Germinal center (tissue), 1 donor: ENCODE results near the gene TXN2.

Source experiments
- DNase-seq: peaks from one replicate; pipeline ENCODE4 v3.0.0; 2012; ENCODE audit warnings: mixed read lengths, low spot score

Gene TXN2

GRCh38 chr22:36486619-36487384, 5.4 kb upstream of the TXN2 start:
- no peak for DNase-seq

GRCh38 chr22:36480941-36481392, 473 bp downstream of the TXN2 start:
- DNase-seq = no peak

GRCh38 chr22:36478966-36479365, 2.5 kb downstream of the TXN2 start:
- no peak for DNase-seq

GRCh38 chr22:36475341-36475740, 6.1 kb downstream of the TXN2 start:
- no peak for DNase-seq

- no peak for DNase-seq
Observed at GRCh38 chr22:36472689-36473088, 8.8 kb downstream of the TXN2 start.

GRCh38 chr22:36471341-36471821, 10.1 kb downstream of the TXN2 start:
- no peak for DNase-seq

GRCh38 chr22:36470994-36471331, 10.5 kb downstream of the TXN2 start:
- no peak for DNase-seq

- DNase-seq = peak; percentile 80
Observed at GRCh38 chr22:36470162-36470993, 11.1 kb downstream of the TXN2 start.

GRCh38 chr22:36469094-36469710, 12.2 kb downstream of the TXN2 start:
- no peak for DNase-seq

GRCh38 chr22:36467946-36468345, 13.5 kb downstream of the TXN2 start:
- DNase-seq = no peak

GRCh38 chr22:36467042-36467810, 14.2 kb downstream of the TXN2 start:
- DNase-seq = no peak

GRCh38 chr22:36466258-36466657, 15.2 kb downstream of the TXN2 start:
- DNase-seq = no peak

- no peak for DNase-seq
Observed at GRCh38 chr22:36465232-36466021, 16.0 kb downstream of the TXN2 start.

GRCh38 chr22:36464715-36465231, 16.7 kb downstream of the TXN2 start:
- no peak for DNase-seq

- no peak for DNase-seq
Observed at GRCh38 chr22:36463783-36464184, 17.7 kb downstream of the TXN2 start.

- no peak for DNase-seq
Observed at GRCh38 chr22:36461665-36462649, 19.5 kb downstream of the TXN2 start.

GRCh38 chr22:36460202-36460601, 21.2 kb downstream of the TXN2 start:
- no peak for DNase-seq

- DNase-seq = no peak
Observed at GRCh38 chr22:36457688-36458450, 23.6 kb downstream of the TXN2 start.

GRCh38 chr22:36456464-36456845, 25.0 kb downstream of the TXN2 start:
- DNase-seq = no peak
